OCI-LY1 (cell line): ENCODE measurements around the gene STK32C.

ENCODE experiments used
- EZH2 ChIP-seq: fragments of 200-600 bp; sonication (generic), shearing (Covaris generic); IDR thresholded peaks from 2 replicates; pipeline ENCODE4 v1.8.0; 2017; ENCODE audit warnings: borderline replicate concordance, mixed run types, mild to moderate bottlenecking, antibody characterized with exemption, low read length, moderate library complexity, mixed read lengths
- TF ChIP-seq, protein P1 (sequence below): fragments of 200-600 bp; sonication (generic), shearing (Covaris generic); IDR thresholded peaks from 2 replicates; pipeline ENCODE4 v1.5.1; 2017; ENCODE audit warnings: mild to moderate bottlenecking, antibody characterized with exemption, low read length, moderate library complexity, mixed read lengths

DNA sequence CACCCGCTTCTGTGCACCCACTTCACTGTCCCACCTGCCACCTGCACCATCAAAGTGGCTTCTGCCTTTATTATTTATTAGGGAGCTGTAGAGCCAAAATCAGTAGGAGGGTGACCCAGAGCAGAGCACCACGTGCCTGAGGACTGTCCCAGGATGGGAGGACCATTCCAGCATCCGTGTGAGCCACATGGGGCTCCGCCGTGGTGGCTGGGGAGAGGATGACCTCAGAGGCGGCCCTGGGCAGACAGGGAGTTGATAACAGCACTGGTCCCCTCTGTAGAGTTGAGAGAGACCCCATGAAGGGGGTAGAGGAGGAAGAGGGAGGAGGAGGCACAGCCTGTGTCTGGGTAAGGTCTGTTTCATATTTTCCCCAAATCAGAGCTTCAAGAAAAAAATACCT is 129.7 kb downstream of the STK32C start:
- TF ChIP-seq, protein P1, sequence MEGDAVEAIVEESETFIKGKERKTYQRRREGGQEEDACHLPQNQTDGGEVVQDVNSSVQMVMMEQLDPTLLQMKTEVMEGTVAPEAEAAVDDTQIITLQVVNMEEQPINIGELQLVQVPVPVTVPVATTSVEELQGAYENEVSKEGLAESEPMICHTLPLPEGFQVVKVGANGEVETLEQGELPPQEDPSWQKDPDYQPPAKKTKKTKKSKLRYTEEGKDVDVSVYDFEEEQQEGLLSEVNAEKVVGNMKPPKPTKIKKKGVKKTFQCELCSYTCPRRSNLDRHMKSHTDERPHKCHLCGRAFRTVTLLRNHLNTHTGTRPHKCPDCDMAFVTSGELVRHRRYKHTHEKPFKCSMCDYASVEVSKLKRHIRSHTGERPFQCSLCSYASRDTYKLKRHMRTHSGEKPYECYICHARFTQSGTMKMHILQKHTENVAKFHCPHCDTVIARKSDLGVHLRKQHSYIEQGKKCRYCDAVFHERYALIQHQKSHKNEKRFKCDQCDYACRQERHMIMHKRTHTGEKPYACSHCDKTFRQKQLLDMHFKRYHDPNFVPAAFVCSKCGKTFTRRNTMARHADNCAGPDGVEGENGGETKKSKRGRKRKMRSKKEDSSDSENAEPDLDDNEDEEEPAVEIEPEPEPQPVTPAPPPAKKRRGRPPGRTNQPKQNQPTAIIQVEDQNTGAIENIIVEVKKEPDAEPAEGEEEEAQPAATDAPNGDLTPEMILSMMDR, result no peak
- TF ChIP-seq EZH2, result no peak
